Transverse colon (tissue), 4 donors: ENCODE results near the gene GJC1. TPM values are rescaled to one million over a fixed set of nuclear protein-coding genes. Genes with fewer than 3 reads are reported as not detected.

Source experiments
- DNase-seq: peaks from one replicate; pipeline ENCODE4 v3.0.0-alpha.2; 2019
- H3K27ac ChIP-seq, 4 donors: fragments of 200-600 bp; sonication (generic); 2 replicates each; pipeline ENCODE4 v1.5.1; 2016 to 2018; ENCODE audit warnings: inconsistent platforms in 4 of 4
- H3K27me3 ChIP-seq: fragments of 200-600 bp; sonication (generic); 2 replicates; pipeline ENCODE4 v1.5.1; 2017; ENCODE audit warnings: inconsistent platforms
- H3K36me3 ChIP-seq, 4 donors: fragments of 200-600 bp; sonication (generic); 2 replicates each; pipeline ENCODE4 v1.5.1; 2017 to 2019; ENCODE audit warnings: inconsistent platforms in 4 of 4
- H3K4me1 ChIP-seq, 4 donors: fragments of 200-600 bp; sonication (generic); 2 replicates each; pipeline ENCODE4 v1.5.1; 2017 to 2020; ENCODE audit warnings: inconsistent platforms in 4 of 4
- H3K4me3 ChIP-seq, 4 donors: fragments of 200-600 bp; sonication (generic); 1 replicate in 1 of 4; 2 replicates in 3 of 4; pipeline versions ENCODE4 v1.5.1 to v1.6.1; 2017 to 2019; ENCODE audit warnings: inconsistent platforms in 4 of 4
- H3K9me3 ChIP-seq, 2 donors: fragments of 200-600 bp; sonication (generic); 2 replicates each; pipeline ENCODE4 v1.5.1; 2017 to 2019; ENCODE audit warnings: inconsistent platforms in 2 of 2
- EP300 ChIP-seq: sonication (generic); formaldehyde crosslinking; IDR thresholded peaks from one replicate; pipeline ENCODE4 v1.6.1; 2017; ENCODE audit warnings: antibody characterized with exemption, low read depth
- POLR2A ChIP-seq: fragments of 450-650 bp; IDR thresholded peaks from one replicate; pipeline ENCODE4 v1.6.1; 2016; ENCODE audit warnings: antibody characterized with exemption, mild to moderate bottlenecking, moderate library complexity
- POLR2AphosphoS5 ChIP-seq, 3 donors: sonication (generic); formaldehyde crosslinking; IDR thresholded peaks; one replicate each; pipeline ENCODE4 v1.6.1; 2016; ENCODE audit warnings: antibody characterized with exemption in 3 of 3
- WGBS, 2 donors: methylation state at CpG; one replicate each; pipeline ENCODE4 v1.1.5; 2018; ENCODE audit warnings: low coverage in 1 of 2; 5-methylcytosine and 5-hydroxymethylcytosine counted together
- in situ Hi-C, 4 donors: fragments of 200-750 bp; cut with MboI; loops; one replicate each; pipeline versions ENCODE4 v1.15.0 to v1.15.1; 2017; ENCODE audit warnings: low sequenced_read_pairs in 3 of 4, low pct_ligation_motif_present in 1 of 4, low pct_unique_long_range_greater_than_20kb in 1 of 4
- intact Hi-C: fragments of 100-400 bp; cut with DNase I; formaldehyde crosslinking; loops from one replicate; pipeline ENCODE4 v1.15.1; 2023; ENCODE audit warnings: low total_unique reads
- total RNA-seq, 4 donors: library from RNA; depleted of rRNA; stranded (reverse); fragments of >200 nt; gene quantifications; one replicate each; pipeline ENCODE4 v1.1.0, GENCODE V29; 2016
- TF ChIP-seq, protein P1 (sequence below), 5 experiments: fragments of 200-600 bp in 3 of 5; fragments of 450-650 bp in 2 of 5; sonication (generic) in 3 of 5; IDR thresholded peaks; 1 replicate in 2 of 5; 2 replicates in 3 of 5; pipeline ENCODE4 v1.5.1; 2016 to 2017; ENCODE audit warnings: antibody characterized with exemption in 5 of 5, inconsistent platforms in 3 of 5, mild to moderate bottlenecking in 2 of 5, moderate library complexity in 1 of 5

Gene GJC1
- total RNA-seq = 10 to 100 TPM; 12.0 to 18.7 (median 14.7) TPM

DNA sequence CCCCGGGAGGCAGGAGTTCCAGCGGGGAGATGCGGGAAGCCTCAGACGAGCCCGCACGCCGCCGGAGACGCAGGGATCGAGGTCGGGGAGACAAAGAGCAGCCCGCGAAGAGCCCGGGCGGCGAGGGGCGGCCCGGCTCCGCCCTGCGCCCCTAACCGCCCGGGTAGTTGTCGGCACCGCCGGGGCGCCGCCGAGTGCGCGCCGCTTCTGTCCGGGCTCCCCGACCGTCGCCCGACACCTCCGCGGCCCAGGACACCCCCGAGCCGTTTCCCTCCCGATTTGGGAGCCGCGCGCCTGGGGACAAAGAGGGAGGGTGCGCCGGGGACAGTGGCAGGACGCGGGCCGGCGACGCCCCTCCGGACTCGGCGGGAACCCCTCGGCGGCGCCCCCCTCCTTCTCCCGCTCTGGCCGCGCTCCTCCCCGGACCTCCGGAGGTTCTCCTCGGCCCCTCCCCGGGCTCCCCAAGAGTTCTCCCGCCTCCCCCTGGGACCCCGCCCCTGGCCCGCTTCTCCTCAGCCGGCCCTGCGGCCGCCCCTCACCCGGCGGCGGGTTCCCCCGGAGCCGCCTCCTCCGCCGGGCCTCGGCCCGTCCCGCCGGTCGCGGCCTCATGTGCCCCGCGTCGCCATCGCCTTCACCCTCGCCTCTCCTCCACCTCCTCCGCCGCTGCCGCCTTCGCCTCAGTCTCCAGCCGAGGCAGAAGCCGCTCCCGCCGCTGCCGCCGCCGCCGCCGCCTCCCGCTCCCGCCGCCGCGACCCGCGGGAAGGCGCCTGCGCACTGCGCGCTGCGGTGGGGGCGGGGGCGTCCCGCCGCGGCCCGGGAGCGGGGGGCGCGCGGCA is at the start of gene GJC1:
Gene GJC1, minus strand, starts transcription at position 765 of the 836 bp plus-strand sequence. CDS start 24,470 bp downstream, outside the sequence.
- H3K4me3 ChIP-seq = peak within 1 kb of the TSS; percentile 44 to 67 (median 56)
- no peaks in the 10 kb centered on the region for H3K36me3 ChIP-seq
- in situ Hi-C loops = no loop called here
- no peaks in the 10 kb centered on the region for H3K9me3 ChIP-seq
- H3K27me3 ChIP-seq = peaks cover 94% of the 10 kb centered on the region
- WGBS, 2 donors = 1% methylated on average over 14 to 92 of the region's 123 CpGs
- H3K27ac ChIP-seq = peak within 1 kb of the TSS; percentile 81 to 89 (median 86)
- TF ChIP-seq EP300 = no peak
- no peak for TF ChIP-seq POLR2AphosphoS5 (IDR thresholded peaks at IDR 0.05)
- no peak for TF ChIP-seq POLR2A
- TF ChIP-seq, protein P1, sequence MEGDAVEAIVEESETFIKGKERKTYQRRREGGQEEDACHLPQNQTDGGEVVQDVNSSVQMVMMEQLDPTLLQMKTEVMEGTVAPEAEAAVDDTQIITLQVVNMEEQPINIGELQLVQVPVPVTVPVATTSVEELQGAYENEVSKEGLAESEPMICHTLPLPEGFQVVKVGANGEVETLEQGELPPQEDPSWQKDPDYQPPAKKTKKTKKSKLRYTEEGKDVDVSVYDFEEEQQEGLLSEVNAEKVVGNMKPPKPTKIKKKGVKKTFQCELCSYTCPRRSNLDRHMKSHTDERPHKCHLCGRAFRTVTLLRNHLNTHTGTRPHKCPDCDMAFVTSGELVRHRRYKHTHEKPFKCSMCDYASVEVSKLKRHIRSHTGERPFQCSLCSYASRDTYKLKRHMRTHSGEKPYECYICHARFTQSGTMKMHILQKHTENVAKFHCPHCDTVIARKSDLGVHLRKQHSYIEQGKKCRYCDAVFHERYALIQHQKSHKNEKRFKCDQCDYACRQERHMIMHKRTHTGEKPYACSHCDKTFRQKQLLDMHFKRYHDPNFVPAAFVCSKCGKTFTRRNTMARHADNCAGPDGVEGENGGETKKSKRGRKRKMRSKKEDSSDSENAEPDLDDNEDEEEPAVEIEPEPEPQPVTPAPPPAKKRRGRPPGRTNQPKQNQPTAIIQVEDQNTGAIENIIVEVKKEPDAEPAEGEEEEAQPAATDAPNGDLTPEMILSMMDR (IDR thresholded peaks at IDR 0.05) = no peak
- peaks cover 0 to 20% (median 12%) of the 10 kb centered on the region in 4 donors for H3K4me1 ChIP-seq
- intact Hi-C loops = no loop called here
- DNase-seq = peak; percentile 10

DNA sequence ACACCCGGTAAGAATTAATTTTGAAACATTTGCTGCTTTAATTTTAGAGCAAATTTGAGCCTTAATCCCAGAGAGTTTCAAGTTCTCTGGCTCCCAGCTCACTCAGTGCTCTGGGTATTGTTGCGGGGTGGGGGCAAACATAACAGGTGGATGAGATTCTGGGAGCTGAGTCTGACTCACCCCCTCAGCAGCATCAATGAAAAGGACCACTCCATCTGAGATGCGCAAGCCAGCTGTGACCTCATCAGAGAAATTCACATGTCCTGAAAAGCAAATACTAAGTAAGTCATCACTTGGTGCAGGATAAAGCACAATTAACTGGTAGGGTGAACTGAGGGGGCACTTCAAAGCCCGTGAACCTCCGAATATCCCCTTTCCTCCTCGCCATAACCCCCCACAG is 49.3 kb upstream of the GJC1 start:
- no peak overlapping the region for H3K4me3 ChIP-seq
- H3K9me3 ChIP-seq = no peaks in the 10 kb centered on the region
- intact Hi-C loops = no loop called here
- TF ChIP-seq POLR2A (no peak), POLR2AphosphoS5 (IDR thresholded peaks at IDR 0.05) (no peak), EP300 (no peak)
- TF ChIP-seq, protein P1 (IDR thresholded peaks at IDR 0.05) = no peak
- in situ Hi-C loops = no loop called here
- H3K4me1 ChIP-seq = no peaks in the 10 kb centered on the region
- H3K27ac ChIP-seq = no peak overlapping the region
- DNase-seq = no peak
- WGBS, 2 donors = 78 to 83% methylated on average over 3 to 6 of the region's 6 CpGs
- H3K27me3 ChIP-seq = no peaks in the 10 kb centered on the region
- peaks cover 0 to 77% (median 29%) of the 10 kb centered on the region in 4 donors for H3K36me3 ChIP-seq

DNA sequence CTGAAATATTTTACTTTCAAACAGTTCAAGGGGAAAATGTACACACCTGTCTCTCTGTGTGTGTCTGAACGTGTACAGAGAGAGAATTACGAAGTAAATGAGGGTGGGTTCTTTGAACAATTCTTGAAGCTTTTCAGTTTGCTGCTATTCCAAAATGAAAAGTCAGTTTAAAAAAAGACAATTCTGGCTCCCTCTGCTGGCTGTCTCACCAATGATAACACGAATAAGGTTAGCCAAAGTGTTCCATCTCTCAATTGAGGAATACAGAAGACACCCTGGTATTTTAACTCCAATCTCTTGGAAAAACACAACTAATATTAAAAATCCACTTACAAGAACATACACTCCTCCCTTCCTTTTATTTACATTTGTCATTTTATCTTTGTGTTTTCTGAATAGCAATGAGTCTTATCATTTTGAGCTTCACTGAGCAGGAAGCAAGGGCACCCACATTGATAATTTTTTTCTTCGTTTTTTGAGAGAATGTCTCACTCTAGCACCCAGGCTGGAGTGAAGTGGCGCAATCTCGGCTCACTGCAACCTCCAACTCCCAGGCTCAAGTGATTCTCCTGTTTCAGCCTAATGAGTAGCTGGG is 48.6 kb upstream of the GJC1 start:
- H3K36me3 ChIP-seq = peaks cover 0 to 71% (median 28%) of the 10 kb centered on the region in 4 donors
- in situ Hi-C loops = no loop called here
- H3K9me3 ChIP-seq = no peaks in the 10 kb centered on the region
- H3K27me3 ChIP-seq = no peaks in the 10 kb centered on the region
- TF ChIP-seq POLR2A = no peak
- TF ChIP-seq, protein P1 (IDR thresholded peaks at IDR 0.05) = peak; percentile 45 to 53 (median 48)
- intact Hi-C loops = no loop called here
- no peak overlapping the region for H3K4me3 ChIP-seq
- H3K27ac ChIP-seq = no peak overlapping the region
- WGBS, 2 donors = 56 to 69% methylated on average over 5 to 6 of the region's 6 CpGs
- DNase-seq = no peak
- no peaks in the 10 kb centered on the region for H3K4me1 ChIP-seq

DNA sequence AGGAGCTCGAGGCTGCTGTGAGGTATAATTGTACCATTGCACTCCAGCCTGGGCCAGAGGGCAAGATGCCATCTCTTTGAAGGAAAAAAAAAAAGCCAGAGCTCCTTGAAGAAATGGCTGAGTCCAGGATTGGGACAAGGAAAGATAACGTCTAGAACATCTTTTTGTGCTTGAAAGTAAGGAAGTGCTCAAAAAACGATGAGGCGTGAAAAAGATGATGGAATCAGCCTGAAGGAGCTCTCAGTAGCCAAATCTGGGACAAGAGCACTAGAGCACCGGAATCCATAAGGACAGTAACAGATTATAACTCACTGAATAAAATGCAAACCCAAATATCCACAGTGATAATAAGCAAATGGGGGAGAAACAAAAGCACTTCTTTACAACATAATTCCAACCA is 47.0 kb upstream of the GJC1 start:
- intact Hi-C loops = no loop called here
- 87 to 88% methylated on average over 5 of the region's 5 CpGs for WGBS, 2 donors
- Histone ChIP-seq H3K4me3 (no peak overlapping the region), H3K9me3 (no peaks in the 10 kb centered on the region), H3K27ac (no peak overlapping the region), H3K27me3 (no peaks in the 10 kb centered on the region), H3K4me1 (peaks cover 0 to under 1% (median 0%) of the 10 kb centered on the region in 4 donors), H3K36me3 (peaks cover 0 to 61% (median 25%) of the 10 kb centered on the region in 4 donors)
- DNase-seq = no peak
- no peak for TF ChIP-seq EP300
- TF ChIP-seq POLR2AphosphoS5 (IDR thresholded peaks at IDR 0.05) = no peak
- no peak for TF ChIP-seq POLR2A
- in situ Hi-C loops = no loop called here
